Posterior vena cava (tissue), 2 donors: Measurements from ENCODE around the gene MAPK1IP1L. TPM values are rescaled to one million over a fixed set of nuclear protein-coding genes. Genes with fewer than 3 reads are reported as not detected.

Source experiments
- DNase-seq: peaks from one replicate; pipeline ENCODE4 v3.0.0-alpha.2; 2020; ENCODE audit warnings: low spot score
- intact Hi-C, 2 donors: fragments of 100-400 bp; cut with DNase I; formaldehyde crosslinking; loops; one replicate each; pipeline versions ENCODE4 v1.14.1 to v1.14.2; 2022 to 2023
- total RNA-seq, 2 donors: library from RNA; stranded (reverse); fragmentation: NEBNext Ultra II Directional; extraction: Animal tissue kit (Norgen Biotek cat#: 25700); gene quantifications; one replicate each; pipeline ENCODE4 v1.2.1, GENCODE V29; 2021
- donor health status: DM: yes; HTN: yes; CAD: no.
- donor health status: DM: yes; HTN: yes; CAD: no.

The MAPK1IP1L gene
- total RNA-seq, 2 donors from 2014 or later = 90.2 to 97.5 TPM

DNA sequence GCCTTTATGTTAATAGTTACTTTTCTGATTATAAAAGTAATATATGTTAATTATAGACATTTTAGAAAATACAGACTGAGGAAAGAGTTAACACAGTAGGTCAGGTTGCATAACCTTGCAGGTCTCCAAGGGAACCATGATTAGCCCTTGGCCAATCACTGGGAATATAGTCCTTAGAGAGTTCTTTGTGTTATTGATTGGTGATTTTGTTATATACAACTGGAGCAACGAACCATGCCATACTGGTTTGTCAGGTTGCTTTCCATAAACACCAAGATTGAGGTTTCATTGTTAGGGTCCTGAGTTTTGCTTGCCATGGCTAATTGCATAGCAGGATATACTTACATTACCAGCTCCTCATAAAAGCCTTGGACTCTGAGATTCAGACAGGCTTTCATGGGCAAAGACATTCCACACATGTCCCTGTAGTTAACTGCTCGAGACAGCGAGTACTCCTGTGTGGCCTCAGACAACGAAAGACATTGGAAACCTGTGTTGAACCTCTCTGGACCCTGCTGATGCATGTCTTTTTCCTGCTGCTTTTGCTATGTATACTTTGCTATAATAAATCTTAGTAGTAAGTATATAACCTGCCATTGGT lies 33.7 kb downstream of the MAPK1IP1L start:
- intact Hi-C loops = no loop called here
- no peak for DNase-seq

DNA sequence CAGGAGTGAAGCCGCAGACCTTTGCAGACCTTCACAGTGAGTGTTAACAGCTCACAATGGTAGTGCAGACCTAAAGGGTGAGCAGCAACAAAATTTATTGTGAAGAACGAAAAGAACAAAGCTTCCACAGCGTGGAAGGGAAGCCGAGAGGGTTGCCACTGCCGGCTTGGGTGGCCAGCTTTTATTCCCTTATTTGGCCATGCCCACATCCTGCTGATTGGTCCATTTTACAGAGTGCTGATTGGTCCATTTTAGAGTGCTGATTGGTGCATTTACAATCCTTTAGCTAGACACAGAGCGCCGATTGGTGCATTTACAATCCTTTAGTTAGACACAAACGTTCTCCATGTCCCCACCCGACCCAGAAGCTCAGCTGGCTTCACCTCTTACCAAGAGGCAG lies 35.5 kb downstream of the MAPK1IP1L start:
- DNase-seq = no peak
- intact Hi-C loops = no loop called here

DNA sequence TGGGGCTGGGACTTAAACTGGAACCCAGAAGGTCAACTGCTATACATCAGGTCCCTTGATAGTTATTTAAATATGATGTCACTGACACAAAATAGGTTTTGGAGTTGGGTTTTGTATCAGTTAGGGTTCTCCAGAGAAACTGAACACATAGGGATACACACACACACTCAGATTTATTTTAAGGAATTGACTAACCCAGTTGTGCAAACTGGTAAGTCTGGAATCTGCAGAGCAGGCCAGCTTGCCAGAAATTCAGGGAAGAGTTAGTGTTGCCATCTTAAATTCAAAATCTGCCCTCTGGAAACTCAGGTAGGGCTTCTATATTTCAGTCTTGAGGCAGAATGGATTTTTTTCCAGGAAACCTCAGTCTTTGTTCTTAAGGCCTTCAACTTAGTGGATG lies 36.9 kb downstream of the MAPK1IP1L start:
- intact Hi-C loops = no loop called here
- no peak for DNase-seq

- intact Hi-C loops = loop anchor here (5.0 to 10.0 kb wide), 3 partner anchors 40 to 1438 kb away; no protein-coding TSS in a partner anchor
- DNase-seq = no peak
These were observed 40.9 kb downstream of the MAPK1IP1L start for GRCh38 chr14:55092341-55092740.

GRCh38 chr14:55094292-55095157 lies 43.1 kb downstream of the MAPK1IP1L start:
- intact Hi-C loops = loop anchor here (5.0 to 10.0 kb wide), 3 partner anchors 38 to 1440 kb away; no protein-coding TSS in a partner anchor
- DNase-seq = no peak

DNA sequence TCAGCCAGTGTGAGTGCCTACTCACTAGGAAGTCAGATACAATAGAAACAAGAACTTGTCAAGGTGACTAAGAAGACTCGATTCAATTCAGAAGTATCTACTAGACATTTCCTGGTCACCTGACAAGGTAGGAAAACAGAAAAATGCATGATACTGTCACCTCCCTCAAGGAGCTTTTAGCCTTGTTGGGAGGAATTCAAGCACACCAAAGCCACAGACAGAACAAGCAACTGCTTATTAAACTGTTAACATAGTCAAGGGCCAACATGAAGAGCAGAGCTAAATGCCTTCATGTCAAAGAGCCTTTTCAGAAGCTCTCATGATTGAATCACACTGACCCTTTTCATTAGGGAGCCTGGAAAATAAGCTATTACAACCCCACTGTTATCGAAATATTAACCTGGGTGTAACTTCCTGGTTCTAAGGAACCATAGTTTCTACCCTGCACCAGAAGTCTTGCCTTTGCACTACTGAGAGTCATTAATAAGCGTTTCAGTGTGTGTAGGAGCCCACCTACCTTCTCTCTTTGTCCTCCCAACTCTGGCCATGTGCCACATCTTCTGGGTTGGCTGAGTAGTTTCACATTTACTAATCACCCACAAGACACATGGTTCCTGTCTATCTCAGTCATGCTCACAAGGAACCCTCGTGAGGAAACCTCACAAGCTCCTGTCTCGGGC lies 46.6 kb downstream of the MAPK1IP1L start:
- no peak for DNase-seq
- intact Hi-C loops = loop anchor here in 1 of 2 donors (10.0 kb wide), 1 partner anchor 1443 kb away; no protein-coding TSS in a partner anchor

GRCh38 chr14:55098561-55098898 lies 47.1 kb downstream of the MAPK1IP1L start:
- DNase-seq = no peak
- intact Hi-C loops = loop anchor here in 1 of 2 donors (10.0 kb wide), 1 partner anchor 1444 kb away; no protein-coding TSS in a partner anchor

DNA sequence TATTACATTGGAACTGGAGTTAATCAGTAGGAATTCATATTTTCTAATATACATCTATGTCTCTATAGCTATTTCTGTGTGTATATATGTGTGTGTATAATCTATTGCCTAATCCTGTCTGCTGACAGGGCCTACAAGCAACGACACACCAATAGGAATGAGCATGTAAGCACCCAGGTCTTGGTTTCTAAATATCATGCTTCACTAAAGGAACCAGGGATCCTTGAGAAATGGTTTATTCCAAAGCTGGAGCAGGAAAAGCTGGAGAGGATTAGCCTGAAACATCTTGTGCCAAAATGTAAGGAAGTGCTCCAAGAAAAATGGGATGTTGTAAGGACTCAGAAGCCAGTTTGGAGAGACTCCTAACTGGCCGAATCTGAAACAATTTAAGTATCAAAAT lies 48.3 kb downstream of the MAPK1IP1L start:
- intact Hi-C loops = loop anchor here in 1 of 2 donors (10.0 kb wide), 1 partner anchor 1445 kb away; no protein-coding TSS in a partner anchor
- no peak for DNase-seq

DNA sequence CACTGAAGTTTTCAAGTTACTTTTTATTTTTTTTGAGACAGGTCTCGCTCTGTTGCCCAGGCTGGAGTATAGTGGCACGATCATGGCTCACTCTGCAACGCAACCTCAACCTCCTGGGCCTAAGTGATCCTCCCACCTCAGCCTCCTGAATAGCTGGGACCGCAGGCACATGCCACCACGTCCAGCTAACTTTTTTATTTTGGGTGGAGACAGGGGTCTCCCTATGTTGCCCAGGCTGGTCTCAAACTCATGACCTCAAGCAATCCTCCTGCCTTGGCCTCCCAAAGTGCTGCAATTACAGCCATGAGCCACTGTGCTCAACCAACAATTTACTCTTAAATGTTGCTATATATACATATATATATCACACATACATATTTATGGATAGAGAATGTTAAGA lies 50.3 kb downstream of the MAPK1IP1L start:
- intact Hi-C loops = no loop called here
- DNase-seq = no peak

- intact Hi-C loops = no loop called here
- peak; percentile 92 for DNase-seq
These were observed 50.7 kb downstream of the MAPK1IP1L start for GRCh38 chr14:55102141-55102621.

- intact Hi-C loops = no loop called here
- DNase-seq = peak; percentile 90
These were observed 51.7 kb downstream of the MAPK1IP1L start for GRCh38 chr14:55103005-55103640.

DNA sequence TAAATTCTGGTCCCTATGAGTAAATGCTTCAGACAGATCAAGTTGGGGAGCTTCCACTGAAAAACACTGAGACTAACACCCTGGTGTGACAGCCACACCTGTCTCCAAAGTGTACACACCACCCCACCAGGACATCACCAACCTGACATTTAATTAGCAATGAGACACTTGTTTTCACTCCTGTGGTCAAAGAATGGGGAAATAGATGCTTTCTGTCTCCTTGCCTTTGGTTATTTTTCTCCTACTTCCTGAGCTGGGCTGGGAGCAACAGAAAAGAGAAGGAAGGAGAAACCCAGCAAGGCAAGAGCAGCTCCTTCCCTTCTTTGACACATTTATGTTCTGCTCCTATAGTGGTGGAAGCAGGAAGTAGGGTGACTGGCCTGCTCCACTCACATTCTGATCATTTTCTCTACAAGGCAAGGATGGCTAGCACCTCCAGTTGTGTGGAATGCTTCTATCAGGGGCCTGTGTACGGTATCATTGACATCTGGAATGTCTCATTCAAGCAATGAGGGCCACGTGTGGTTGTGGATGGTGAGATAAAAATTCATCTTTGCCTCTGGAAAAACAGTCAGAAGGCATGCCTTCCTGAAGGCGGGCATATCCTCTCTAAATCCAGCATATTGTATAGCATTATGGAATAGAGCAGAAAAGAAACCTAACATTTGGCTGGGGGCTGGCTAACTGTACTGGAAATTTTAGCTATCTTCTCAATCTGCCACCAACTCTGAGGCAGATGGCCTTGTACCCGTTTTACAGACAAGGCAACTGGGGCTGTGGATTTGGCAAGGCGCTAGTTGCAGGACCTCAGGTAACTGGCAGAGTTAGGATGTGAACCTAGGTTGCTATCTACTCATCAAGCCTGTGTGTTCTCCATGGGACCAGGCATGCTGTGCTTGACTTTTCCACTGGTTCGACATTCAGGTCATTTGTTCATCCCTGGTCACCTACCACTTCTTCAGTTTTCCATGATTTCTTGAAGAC lies 52.8 kb downstream of the MAPK1IP1L start:
- intact Hi-C loops = no loop called here
- no peak for DNase-seq

GRCh38 chr14:55105991-55106390 lies 54.5 kb downstream of the MAPK1IP1L start:
- intact Hi-C loops = no loop called here
- DNase-seq = no peak

- peak; percentile 98 for DNase-seq
- intact Hi-C loops = no loop called here
These were observed 56.5 kb downstream of the MAPK1IP1L start for GRCh38 chr14:55107766-55108554.

DNA sequence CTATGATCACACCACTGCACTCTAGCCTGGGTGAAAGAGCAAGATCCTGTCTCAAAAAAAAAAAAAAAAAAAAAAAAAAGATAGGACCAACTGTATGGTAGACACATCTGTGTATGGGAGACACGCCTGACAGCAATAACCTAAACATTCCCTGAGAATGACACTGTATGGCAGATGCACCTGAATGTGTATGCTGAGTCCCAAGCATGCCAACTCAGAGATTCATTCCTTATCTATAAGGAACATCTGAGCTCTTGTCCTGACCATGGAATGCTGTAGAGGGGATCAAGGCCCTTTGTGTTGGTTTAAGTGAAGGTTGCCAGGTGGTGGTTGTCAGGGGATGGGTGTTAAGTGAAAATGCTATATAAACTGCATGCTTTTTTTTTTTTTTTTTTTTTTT lies 58.4 kb downstream of the MAPK1IP1L start:
- intact Hi-C loops = no loop called here
- no peak for DNase-seq

- intact Hi-C loops = no loop called here
- no peak for DNase-seq
These were observed 59.8 kb downstream of the MAPK1IP1L start for GRCh38 chr14:55111122-55111708.

GRCh38 chr14:55114720-55115119 lies 63.3 kb downstream of the MAPK1IP1L start:
- intact Hi-C loops = no loop called here
- no peak for DNase-seq
